Sigmoid colon (tissue), 7 donors: Measurements from ENCODE around the gene TMEM61. TPM values are rescaled to one million over a fixed set of nuclear protein-coding genes. Genes with fewer than 3 reads are reported as not detected.
A peak's percentile ranks its signal among the peaks of the same experiment; 100 is the strongest.

Source experiments
- DNase-seq: peaks from one replicate; pipeline ENCODE4 v3.0.0-alpha.2; 2019
- H3K27ac ChIP-seq, 4 donors: fragments of 200-600 bp; sonication (generic); one replicate each; pipeline ENCODE4 v1.5.1; 2016 to 2019; ENCODE audit warnings: mild to moderate bottlenecking in 1 of 4
- H3K27me3 ChIP-seq, 3 donors: fragments of 200-600 bp; sonication (generic); one replicate each; pipeline ENCODE4 v1.5.1; 2019; ENCODE audit warnings: mild to moderate bottlenecking in 1 of 3
- H3K36me3 ChIP-seq, 4 donors: fragments of 200-600 bp; sonication (generic); one replicate each; pipeline ENCODE4 v1.5.1; 2016 to 2019
- H3K4me1 ChIP-seq, 4 donors: fragments of 200-600 bp; sonication (generic); one replicate each; pipeline ENCODE4 v1.5.1; 2017 to 2019
- H3K4me3 ChIP-seq, 4 donors: fragments of 200-600 bp; sonication (generic); one replicate each; pipeline ENCODE4 v1.5.1; 2017 to 2019; ENCODE audit warnings: mild to moderate bottlenecking in 2 of 4, moderate library complexity in 1 of 4
- H3K9me3 ChIP-seq, 4 donors: fragments of 200-600 bp in 3 of 4; sonication (generic) in 3 of 4; one replicate each; pipeline versions ENCODE4 v1.5.1 to v1.6.1; 2013 to 2019
- EP300 ChIP-seq, 4 donors: sonication (generic); formaldehyde crosslinking; IDR thresholded peaks; one replicate each; pipeline ENCODE4 v1.6.1; 2017; ENCODE audit warnings: antibody characterized with exemption in 4 of 4
- POLR2A ChIP-seq, 2 donors: fragments of 450-650 bp; IDR thresholded peaks; one replicate each; pipeline ENCODE4 v1.6.1; 2016; ENCODE audit warnings: antibody characterized with exemption in 2 of 2, mild to moderate bottlenecking in 2 of 2, moderate library complexity in 2 of 2
- POLR2AphosphoS5 ChIP-seq, 4 donors: sonication (generic); formaldehyde crosslinking; IDR thresholded peaks; one replicate each; pipeline ENCODE4 v1.6.1; 2017; ENCODE audit warnings: antibody characterized with exemption in 4 of 4
- WGBS, 2 donors: extraction: QIAGEN DNeasy Blood & Tissue Kit; methylation state at CpG; one replicate each; pipeline ENCODE4 v1.1.7; 2013; 5-methylcytosine and 5-hydroxymethylcytosine counted together
- intact Hi-C: fragments of 100-400 bp; cut with DNase I; formaldehyde crosslinking; loops from one replicate; pipeline ENCODE4 v1.15.1; 2023
- polyA plus RNA-seq, 3 donors: library from polyadenylated mRNA; stranded (reverse); fragments of 200-250 nt; gene quantifications; one replicate each; pipeline ENCODE4 v1.2.3, GENCODE V29; 2013
- total RNA-seq, 4 donors: library from RNA; depleted of rRNA; stranded (reverse); fragments of >200 nt; gene quantifications; one replicate each; pipeline ENCODE4 v1.1.0, GENCODE V29; 2016
- TF ChIP-seq, protein P1 (sequence below), 4 experiments: fragments of 450-650 bp in 3 of 4; fragments of 200-600 bp in 1 of 4; IDR thresholded peaks; one replicate each; pipeline ENCODE4 v1.5.1; 2016 to 2019; ENCODE audit warnings: antibody characterized with exemption in 4 of 4, mild to moderate bottlenecking in 3 of 4, moderate library complexity in 2 of 4
- donor health status: healthy with polysubstance abuse.
- donor health status: Bipolar disorder and iron deficiency.
- donor health status: healthy.

The TMEM61 gene
- total and polyA plus RNA-seq, 7 donors, result 0.41 to 15.3 (median 12.6) TPM; not detected in 2

DNA sequence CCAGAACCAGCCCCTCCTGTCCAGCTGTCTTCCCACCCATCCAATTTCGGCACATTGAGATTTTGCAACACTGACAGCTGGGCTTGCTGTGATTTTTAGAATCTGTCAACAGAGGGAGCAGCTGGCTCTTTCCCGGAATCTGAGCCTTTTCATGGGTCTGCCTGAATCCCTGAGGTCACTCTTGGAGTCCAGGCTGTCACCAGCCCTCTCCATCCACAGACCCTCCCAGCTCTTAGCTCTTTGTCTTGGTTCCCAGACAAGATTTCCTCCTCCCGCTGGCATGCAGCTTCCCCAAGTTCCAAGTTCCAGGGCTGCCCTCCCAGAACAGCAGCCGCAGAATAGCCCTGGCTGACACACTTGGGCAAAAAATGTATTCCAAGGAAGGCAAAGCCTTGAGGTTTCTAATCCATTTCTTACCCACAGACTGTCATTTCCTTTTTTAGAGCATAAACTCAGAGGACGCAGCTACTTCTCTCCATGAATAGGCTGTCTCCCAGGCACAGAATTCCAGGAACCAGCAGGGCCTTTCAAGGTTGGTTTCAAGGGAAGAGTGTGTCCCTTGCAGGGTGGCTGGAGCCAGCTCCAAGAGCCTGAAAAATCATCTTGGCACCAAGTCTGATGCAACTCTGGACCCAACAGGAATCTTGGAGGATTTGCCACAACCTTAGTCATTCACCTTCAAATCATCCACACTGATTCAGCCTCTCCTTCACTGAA lies 7.1 kb upstream of the TMEM61 start:
- WGBS, 2 donors, result 40 to 42% methylated on average over 5 of the region's 5 CpGs
- H3K9me3 ChIP-seq, result no peaks in the 10 kb centered on the region
- DNase-seq, result no peak
- H3K36me3 ChIP-seq, result no peaks in the 10 kb centered on the region
- TF ChIP-seq EP300 (IDR thresholded peaks at IDR 0.05) (no peak), POLR2A (IDR thresholded peaks at IDR 0.05) (no peak), POLR2AphosphoS5 (IDR thresholded peaks at IDR 0.05) (peak in 1 of 4 donors; percentile 23)
- TF ChIP-seq, protein P1, sequence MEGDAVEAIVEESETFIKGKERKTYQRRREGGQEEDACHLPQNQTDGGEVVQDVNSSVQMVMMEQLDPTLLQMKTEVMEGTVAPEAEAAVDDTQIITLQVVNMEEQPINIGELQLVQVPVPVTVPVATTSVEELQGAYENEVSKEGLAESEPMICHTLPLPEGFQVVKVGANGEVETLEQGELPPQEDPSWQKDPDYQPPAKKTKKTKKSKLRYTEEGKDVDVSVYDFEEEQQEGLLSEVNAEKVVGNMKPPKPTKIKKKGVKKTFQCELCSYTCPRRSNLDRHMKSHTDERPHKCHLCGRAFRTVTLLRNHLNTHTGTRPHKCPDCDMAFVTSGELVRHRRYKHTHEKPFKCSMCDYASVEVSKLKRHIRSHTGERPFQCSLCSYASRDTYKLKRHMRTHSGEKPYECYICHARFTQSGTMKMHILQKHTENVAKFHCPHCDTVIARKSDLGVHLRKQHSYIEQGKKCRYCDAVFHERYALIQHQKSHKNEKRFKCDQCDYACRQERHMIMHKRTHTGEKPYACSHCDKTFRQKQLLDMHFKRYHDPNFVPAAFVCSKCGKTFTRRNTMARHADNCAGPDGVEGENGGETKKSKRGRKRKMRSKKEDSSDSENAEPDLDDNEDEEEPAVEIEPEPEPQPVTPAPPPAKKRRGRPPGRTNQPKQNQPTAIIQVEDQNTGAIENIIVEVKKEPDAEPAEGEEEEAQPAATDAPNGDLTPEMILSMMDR (IDR thresholded peaks at IDR 0.05), result no peak
- H3K4me1 ChIP-seq, result peaks cover 0 to 12% (median 6%) of the 10 kb centered on the region in 4 donors
- H3K27ac ChIP-seq, result peak overlapping the region; percentile 29 to 68 (median 37)
- H3K4me3 ChIP-seq, result no peak overlapping the region
- intact Hi-C loops, result no loop called here
- H3K27me3 ChIP-seq, result peaks cover 0 to 5% (median 0%) of the 10 kb centered on the region in 3 donors

DNA sequence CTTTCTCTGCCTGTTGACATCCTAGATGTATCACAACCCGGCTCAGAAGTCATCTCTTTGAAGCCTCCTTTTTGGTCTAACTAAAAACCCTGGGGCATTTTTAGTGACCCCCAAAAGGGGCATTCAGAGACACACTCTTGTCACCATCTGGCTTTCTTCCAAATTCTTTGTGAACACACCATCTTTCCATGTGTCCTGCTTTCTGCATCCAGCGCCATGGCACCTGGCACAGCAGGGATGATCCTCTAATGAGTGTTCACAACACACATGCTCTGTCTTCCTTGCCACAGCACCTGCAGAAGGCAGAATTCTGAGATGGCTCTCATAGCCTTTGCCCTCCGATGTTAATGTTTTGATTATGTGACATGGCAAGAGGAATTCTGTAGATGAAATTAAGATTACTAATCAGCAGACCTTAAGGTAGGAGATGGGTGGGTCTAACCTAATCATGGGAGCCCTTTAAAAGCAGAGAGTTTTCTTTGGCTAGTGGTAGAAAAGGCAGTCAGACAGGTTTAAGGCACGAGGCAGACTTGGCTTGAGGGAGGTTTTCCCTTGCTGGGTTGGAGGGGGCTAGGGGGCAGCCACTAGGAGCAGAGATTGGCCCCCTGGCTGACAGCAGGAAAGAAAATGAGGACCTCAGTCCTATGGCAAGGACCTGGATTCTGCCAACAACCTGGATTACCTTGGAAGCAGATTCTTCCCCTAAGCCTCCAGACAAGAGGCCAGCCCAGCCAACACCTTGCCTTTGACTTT lies 4.9 kb upstream of the TMEM61 start:
- 59 to 81% methylated on average over 4 of the region's 4 CpGs for WGBS, 2 donors
- Histone ChIP-seq H3K27ac (no peak overlapping the region), H3K9me3 (no peaks in the 10 kb centered on the region), H3K4me1 (peaks cover 0 to 20% (median 11%) of the 10 kb centered on the region in 4 donors), H3K27me3 (peaks cover 0 to 23% (median 16%) of the 10 kb centered on the region in 3 donors), H3K36me3 (no peaks in the 10 kb centered on the region), H3K4me3 (no peak overlapping the region)
- TF ChIP-seq EP300 (IDR thresholded peaks at IDR 0.05) (no peak), POLR2AphosphoS5 (IDR thresholded peaks at IDR 0.05) (no peak), POLR2A (IDR thresholded peaks at IDR 0.05) (no peak)
- TF ChIP-seq, protein P1 (IDR thresholded peaks at IDR 0.05), result no peak
- intact Hi-C loops, result no loop called here
- no peak for DNase-seq

DNA sequence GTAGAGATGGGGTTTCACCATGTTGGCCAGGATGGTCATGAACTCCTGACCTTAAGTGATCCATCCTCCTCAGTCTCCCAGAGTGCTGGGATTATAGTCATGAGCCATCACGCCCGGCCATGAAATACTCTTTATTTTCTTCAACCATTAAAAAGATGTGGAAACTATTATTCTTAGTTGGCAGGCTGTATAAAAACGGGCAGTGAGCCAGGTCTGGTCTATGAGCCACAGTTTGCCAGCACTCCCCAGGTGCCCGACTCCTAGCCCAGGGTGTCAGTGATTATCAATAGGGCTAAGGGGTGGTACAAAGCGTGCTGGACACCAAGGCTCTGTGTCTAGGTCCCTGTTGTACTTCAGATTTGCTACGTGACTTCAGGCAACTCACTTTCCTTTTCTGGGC lies 3.7 kb upstream of the TMEM61 start:
- WGBS, 2 donors, result 76 to 81% methylated on average over 6 of the region's 6 CpGs
- H3K36me3 ChIP-seq, result no peaks in the 10 kb centered on the region
- H3K9me3 ChIP-seq, result no peaks in the 10 kb centered on the region
- TF ChIP-seq POLR2AphosphoS5 (IDR thresholded peaks at IDR 0.05) (no peak), POLR2A (IDR thresholded peaks at IDR 0.05) (no peak), EP300 (IDR thresholded peaks at IDR 0.05) (no peak)
- TF ChIP-seq, protein P1 (IDR thresholded peaks at IDR 0.05), result no peak
- intact Hi-C loops, result no loop called here
- no peak for DNase-seq
- H3K4me3 ChIP-seq, result no peak overlapping the region
- peaks cover 0 to 25% (median 15%) of the 10 kb centered on the region in 4 donors for H3K4me1 ChIP-seq
- H3K27ac ChIP-seq, result no peak overlapping the region
- peaks cover 0 to 35% (median 26%) of the 10 kb centered on the region in 3 donors for H3K27me3 ChIP-seq

DNA sequence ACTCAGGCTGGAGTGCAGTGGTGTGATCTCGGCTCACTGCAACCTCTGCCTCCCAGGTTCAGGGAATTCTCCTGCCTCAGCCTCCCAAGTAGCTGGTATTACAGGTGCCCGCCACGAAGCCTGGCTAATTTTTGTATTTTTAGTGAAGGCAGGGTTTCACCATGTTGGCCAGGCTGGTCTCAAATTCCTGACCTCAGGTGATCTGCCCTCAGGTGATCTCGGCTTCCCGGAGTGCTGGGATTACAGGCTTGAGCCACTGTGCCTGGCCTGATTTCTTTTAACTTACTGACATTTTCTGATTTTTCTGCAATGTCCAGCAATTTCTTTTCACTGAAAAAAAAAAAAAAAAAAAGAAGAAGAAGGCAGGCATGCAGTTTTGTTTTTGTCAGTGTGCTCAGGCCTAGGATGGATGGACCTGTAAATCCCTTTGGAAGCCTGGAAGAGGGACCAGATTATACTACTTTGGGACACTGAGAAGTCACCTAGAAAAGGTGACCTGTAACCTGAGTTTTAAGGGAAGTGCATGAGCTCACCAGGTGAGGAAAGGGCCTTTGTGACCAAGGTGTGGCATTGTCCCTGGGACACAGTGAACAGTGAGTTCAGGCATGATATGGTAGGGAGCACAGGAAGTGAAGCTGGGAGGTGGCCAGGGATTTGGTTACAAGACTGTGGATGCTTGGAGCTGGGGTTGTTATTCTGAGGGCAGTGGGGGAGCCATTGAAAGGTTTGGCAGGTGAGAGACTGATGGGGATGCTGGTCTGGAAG lies 2.7 kb upstream of the TMEM61 start:
- WGBS, 2 donors, result 91 to 93% methylated on average over 5 of the region's 5 CpGs
- peaks cover 0 to 45% (median 26%) of the 10 kb centered on the region in 3 donors for H3K27me3 ChIP-seq
- no peaks in the 10 kb centered on the region for H3K36me3 ChIP-seq
- DNase-seq, result no peak
- no peak overlapping the region for H3K4me3 ChIP-seq
- H3K4me1 ChIP-seq, result peaks cover 0 to 25% (median 15%) of the 10 kb centered on the region in 4 donors
- intact Hi-C loops, result no loop called here
- no peaks in the 10 kb centered on the region for H3K9me3 ChIP-seq
- TF ChIP-seq POLR2AphosphoS5 (IDR thresholded peaks at IDR 0.05), result no peak
- TF ChIP-seq EP300 (IDR thresholded peaks at IDR 0.05), result no peak
- TF ChIP-seq POLR2A (IDR thresholded peaks at IDR 0.05), result no peak
- TF ChIP-seq, protein P1 (IDR thresholded peaks at IDR 0.05), result no peak
- no peak overlapping the region for H3K27ac ChIP-seq
